K562 (cell line): ENCODE results near the gene FAM89B. TPM values are rescaled to one million over a fixed set of nuclear protein-coding genes. Genes with fewer than 3 reads are reported as not detected.

Experiments used
- ATAC-seq: fragments of 200-7000 bp; cut with Tn5 transposase; 3 replicates; pipeline ENCODE4 v1.9.1; 2020; ENCODE audit warnings: moderate library complexity
- BruUV-seq: library from RNA; stranded (reverse); fragments of 400-500 nt; replicated peaks from 2 replicates; lab custom pipeline; 2021; lab: Mats Ljungman, UMichigan
- CTCF ChIA-PET: fragments of 300-600 bp; formaldehyde crosslinking; extraction: SDS; loops from one replicate; lab custom pipeline; 2021; ENCODE audit warnings: low intra/inter-chr PET ratio; lab: Yijun Ruan, JAX
- POLR2A ChIA-PET: fragments of 300-600, 350-650 bp; sonication (Branson Sonifier 250); formaldehyde crosslinking; extraction: SDS; loops from one replicate; lab custom pipeline; 2021; ENCODE audit warnings: antibody characterized with exemption, inconsistent platforms; lab: Yijun Ruan, JAX
- DNase-seq, 4 experiments: peaks; one replicate each; pipeline versions ENCODE4 v3.0.0 to v3.0.0-alpha.2; 2011 to 2018; ENCODE audit warnings: low spot score in 3 of 4, mixed read lengths in 3 of 4; ENCODE audit errors: extremely low read depth in 1 of 4
- FAIRE-seq: peaks from 2 replicates; lab custom pipeline; 2011; peaks lifted over from hg19 to GRCh38; lab: Jason Lieb, UNC
- H2AFZ ChIP-seq: 2 replicates; pipeline ENCODE4 v1.6.0; 2011; ENCODE audit warnings: low read depth, low read length, control low read depth, inconsistent platforms
- H3K27ac ChIP-seq: fragments of 200-600 bp; 3 replicates; pipeline ENCODE4 v1.8.0; 2011; ENCODE audit warnings: low read depth, mild to moderate bottlenecking, control low read depth, inconsistent platforms, low read length, moderate library complexity, mixed read lengths; ENCODE audit errors: extremely low read depth
- H3K27me3 ChIP-seq, 2 experiments: fragments of 300-600 bp in 1 of 2; 2 replicates in 1 of 2; 3 replicates in 1 of 2; pipeline versions ENCODE4 v1.6.0 to v1.8.0; 2011; ENCODE audit warnings: inconsistent platforms in 2 of 2, low read length in 2 of 2, mild to moderate bottlenecking in 1 of 2, mixed read lengths in 1 of 2, moderate library complexity in 1 of 2; ENCODE audit not compliant: control insufficient read depth in 2 of 2, insufficient read depth in 2 of 2
- H3K36me3 ChIP-seq: fragments of 300-600 bp; 3 replicates; pipeline ENCODE4 v1.8.0; 2011; ENCODE audit warnings: mild to moderate bottlenecking, low read length, inconsistent platforms; ENCODE audit not compliant: control insufficient read depth, insufficient read depth
- H3K4me1 ChIP-seq, 2 experiments: fragments of 200-600 bp in 1 of 2; replicated peaks in 1 of 2; 2 replicates in 1 of 2; 3 replicates in 1 of 2; pipeline versions ENCODE4 v1.5.1 to v1.8.0; 2011; ENCODE audit warnings: inconsistent platforms in 2 of 2, low read length in 2 of 2, mild to moderate bottlenecking in 1 of 2, mixed read lengths in 1 of 2, moderate library complexity in 1 of 2; ENCODE audit not compliant: control insufficient read depth in 2 of 2, insufficient read depth in 2 of 2
- H3K4me2 ChIP-seq: 2 replicates; pipeline ENCODE4 v1.6.1; 2011; ENCODE audit warnings: low read length, control low read depth, inconsistent platforms, mixed read lengths; ENCODE audit not compliant: insufficient read depth
- H3K4me3 ChIP-seq: fragments of 200-600 bp; sonication (generic), shearing (Covaris generic); 2 replicates; pipeline ENCODE4 v1.5.1; 2016; ENCODE audit warnings: control low read depth, inconsistent platforms
- H3K79me2 ChIP-seq: fragments of 200-600 bp; 3 replicates; pipeline ENCODE4 v1.8.0; 2011; ENCODE audit warnings: low read length, inconsistent platforms; ENCODE audit not compliant: control insufficient read depth, insufficient read depth
- H3K9ac ChIP-seq, 2 experiments: 2 replicates each; pipeline versions ENCODE4 v1.6.0 to v1.6.1; 2011; ENCODE audit warnings: low read depth in 2 of 2, low read length in 2 of 2, control low read depth in 1 of 2, inconsistent platforms in 1 of 2, mild to moderate bottlenecking in 1 of 2, mixed read lengths in 1 of 2; ENCODE audit not compliant: insufficient read depth in 1 of 2
- H3K9me1 ChIP-seq: one replicate; pipeline ENCODE4 v1.6.0; 2011; ENCODE audit warnings: inconsistent platforms, mild to moderate bottlenecking, low read length, moderate library complexity; ENCODE audit not compliant: control insufficient read depth, insufficient read depth
- H3K9me3 ChIP-seq: replicated peaks from 2 replicates; pipeline ENCODE4 v1.5.1; 2011; ENCODE audit warnings: low read depth, low read length, inconsistent platforms; ENCODE audit not compliant: control insufficient read depth, insufficient read depth
- H4K20me1 ChIP-seq: replicated peaks from 2 replicates; pipeline ENCODE4 v1.6.1; 2011; ENCODE audit warnings: low read length, inconsistent platforms, mixed read lengths; ENCODE audit not compliant: control insufficient read depth, insufficient read depth
- FOS ChIP-seq: IDR thresholded peaks from 3 replicates; pipeline ENCODE4 v1.6.1; 2011; ENCODE audit not compliant: insufficient read length; ENCODE audit errors: extremely low read depth
- JUND ChIP-seq, 2 experiments: IDR thresholded peaks; 2 replicates in 1 of 2; 3 replicates in 1 of 2; pipeline ENCODE4 v1.6.1; 2011; ENCODE audit warnings: borderline replicate concordance in 2 of 2, low read depth in 2 of 2, low read length in 2 of 2, improper control_type of control experiment in 1 of 2, missing biosample characterization in 1 of 2, missing genetic modification characterization in 1 of 2, missing genetic modification reagents in 1 of 2
- MAZ ChIP-seq, 2 experiments: fragments of 450-650 bp in 1 of 2; sonication (generic) in 1 of 2; formaldehyde crosslinking; IDR thresholded peaks in 1 of 2; conservative IDR thresholded peaks in 1 of 2; 2 replicates each; pipeline versions ENCODE4 v1.4.0 to v1.5.0; 2020; ENCODE audit warnings: mild to moderate bottlenecking in 1 of 2, missing genetic modification reagents in 1 of 2
- NCOA1 ChIP-seq: fragments of 450-650 bp; IDR thresholded peaks from 2 replicates; pipeline ENCODE4 v1.6.1; 2016; ENCODE audit warnings: low read depth
- NR4A1 ChIP-seq, 2 experiments: fragments of 250-450 bp in 1 of 2; fragments of 450-650 bp in 1 of 2; sonication (Bioruptor Pico) in 1 of 2; IDR thresholded peaks; 2 replicates each; pipeline versions ENCODE4 v1.4.0 to v1.6.1; 2016 to 2020; ENCODE audit warnings: mild to moderate bottlenecking in 2 of 2, missing compliant biosample characterization in 1 of 2, missing genetic modification characterization in 1 of 2, moderate library complexity in 1 of 2
- SETDB1 ChIP-seq: IDR thresholded peaks from one replicate; pipeline ENCODE4 v1.6.1; 2012; ENCODE audit warnings: low read length, control low read depth, inconsistent platforms
- TCF7L2 ChIP-seq: fragments of 150-350 bp; IDR thresholded peaks from 2 replicates; pipeline ENCODE4 v1.6.1; 2016; ENCODE audit warnings: low read depth, mild to moderate bottlenecking, low read length, moderate library complexity
- ZKSCAN3 ChIP-seq: fragments of 250-450 bp; sonication (Bioruptor Pico); IDR thresholded peaks from 2 replicates; pipeline ENCODE4 v1.4.0; 2020
- ZNF165 ChIP-seq: fragments of 250-450 bp; sonication (Bioruptor Pico); IDR thresholded peaks from 2 replicates; pipeline ENCODE4 v1.4.0; 2020; ENCODE audit warnings: borderline replicate concordance
- ZNF444 ChIP-seq: fragments of 250-450 bp; sonication (Bioruptor Pico); IDR thresholded peaks from 2 replicates; pipeline ENCODE4 v1.4.0; 2020; ENCODE audit warnings: mild to moderate bottlenecking, moderate library complexity
- WGBS: fragments of 100-300 bp; shearing (Covaris generic); methylation state at CpG from one replicate; pipeline ENCODE4 v1.1.6; 2016; ENCODE audit warnings: low coverage, mixed read lengths; ENCODE audit not compliant: insufficient coverage; ENCODE audit errors: missing lambda C conversion rate; 5-methylcytosine and 5-hydroxymethylcytosine counted together
- in situ Hi-C: fragments of 300-500 bp; cut with MboI; formaldehyde crosslinking; loops from 4 replicates; pipeline ENCODE4 v1.15.0; 2018; ENCODE audit warnings: inconsistent platforms, mixed read lengths
- intact Hi-C: fragments of 100-400 bp; cut with micrococcal nuclease; formaldehyde crosslinking; loops from 2 replicates; pipeline ENCODE4 v1.14.2; 2022
- polyA plus RNA-seq, 8 experiments: library from polyadenylated mRNA; depleted of rRNA in 4 of 8; stranded (reverse) in 5 of 8; unstranded in 3 of 8; fragments of >200 nt; fragmentation: Nextera tagmentation in 2 of 8; fragmentation: Illumina TruSeq in 1 of 8; extraction: Ambion mirVana in 2 of 8; extraction: Trizol in 1 of 8; gene quantifications; 2 replicates each; pipeline versions ENCODE4 v1.2.1 to v1.2.3, GENCODE V29; 2011 to 2014; ENCODE audit warnings: inconsistent platforms in 1 of 8, missing spikeins in 1 of 8
- total RNA-seq, 7 experiments: library from RNA; depleted of rRNA in 6 of 7; stranded (reverse); fragments of >200 nt in 6 of 7; fragmentation: Illumina TruSeq in 2 of 7; extraction: Trizol in 2 of 7; gene quantifications; 2 replicates each; pipeline versions ENCODE4 v1.2.1 to v1.2.3, GENCODE V29; 2011 to 2021; ENCODE audit warnings: low replicate concordance in 1 of 7
- TF ChIP-seq, protein P1 (sequence below), 2 experiments: IDR thresholded peaks; 2 replicates each; pipeline ENCODE4 v1.6.1; 2011; ENCODE audit warnings: borderline replicate concordance in 1 of 2, control low read depth in 1 of 2, low read depth in 1 of 2, low read length in 1 of 2, mild to moderate bottlenecking in 1 of 2, mixed read lengths in 1 of 2, moderate library complexity in 1 of 2; ENCODE audit not compliant: insufficient read depth in 1 of 2, insufficient read length in 1 of 2, poor library complexity in 1 of 2, severe bottlenecking in 1 of 2; ENCODE audit errors: extremely low read depth in 1 of 2
- TF ChIP-seq, protein P2 (sequence below): fragments of 450-650 bp; formaldehyde crosslinking; conservative IDR thresholded peaks from 2 replicates; pipeline ENCODE4 v1.4.0; 2022; ENCODE audit warnings: mild to moderate bottlenecking, missing genetic modification characterization
- TF ChIP-seq, protein P3 (sequence below): fragments of 250-450 bp; sonication (Bioruptor Pico); IDR thresholded peaks from 2 replicates; pipeline ENCODE4 v1.4.0; 2020; ENCODE audit warnings: mild to moderate bottlenecking, moderate library complexity
- TF ChIP-seq, protein P4 (sequence below): fragments of 450-650 bp; IDR thresholded peaks from 2 replicates; pipeline ENCODE4 v1.6.1; 2018; ENCODE audit warnings: mild to moderate bottlenecking, low read depth; ENCODE audit not compliant: partially characterized antibody

The FAM89B gene
- total and polyA plus RNA-seq, 9 of the 15 experiments (the other 6 are each of a cell fraction or from before 2014, with no cell fraction given) = 0.32 to 27.6 (median 11.9) TPM

DNA sequence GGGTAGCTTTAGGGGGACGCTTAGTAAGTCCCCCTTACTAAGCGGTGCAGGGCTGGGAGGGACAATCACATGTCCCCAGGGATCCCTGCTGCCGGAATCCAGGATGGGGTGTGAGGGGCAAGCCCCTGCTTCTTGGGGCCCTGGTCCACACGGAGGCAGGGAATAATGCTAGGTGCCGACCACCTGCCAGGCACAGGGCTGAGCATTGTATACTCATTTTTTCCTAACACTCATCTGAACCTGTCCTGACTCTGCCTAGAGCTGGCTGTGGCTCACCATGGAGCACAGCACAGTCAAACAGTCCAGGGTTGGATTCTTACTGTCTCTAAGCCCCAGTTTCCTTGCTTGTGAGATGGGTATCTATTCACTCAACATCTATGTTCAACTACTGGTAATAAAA lies 12.8 kb upstream of the FAM89B start:
- intact Hi-C loops = no loop called here
- TF ChIP-seq, protein P1, sequence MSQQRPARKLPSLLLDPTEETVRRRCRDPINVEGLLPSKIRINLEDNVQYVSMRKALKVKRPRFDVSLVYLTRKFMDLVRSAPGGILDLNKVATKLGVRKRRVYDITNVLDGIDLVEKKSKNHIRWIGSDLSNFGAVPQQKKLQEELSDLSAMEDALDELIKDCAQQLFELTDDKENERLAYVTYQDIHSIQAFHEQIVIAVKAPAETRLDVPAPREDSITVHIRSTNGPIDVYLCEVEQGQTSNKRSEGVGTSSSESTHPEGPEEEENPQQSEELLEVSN (IDR thresholded peaks at IDR 0.05; ENCODE audit: borderline replicate concordance in 1 of 2, extremely low read depth in 1 of 2, insufficient read depth in 1 of 2, insufficient read length in 1 of 2, low read depth in 1 of 2, low read length in 1 of 2, poor library complexity in 1 of 2, severe bottlenecking in 1 of 2) = no peak
- TF ChIP-seq JUND (IDR thresholded peaks at IDR 0.05; ENCODE audit: borderline replicate concordance, low read depth, low read length) (no peak), JUND (tag; IDR thresholded peaks at IDR 0.05; ENCODE audit: borderline replicate concordance, low read depth, low read length) (no peak), SETDB1 (no peak), ZKSCAN3 (CRISPR knock-in tag) (no peak), ZNF165 (no peak), NR4A1 (CRISPR knock-in tag; IDR thresholded peaks at IDR 0.05) (no peak), NR4A1 (tag; IDR thresholded peaks at IDR 0.05) (no peak), MAZ (CRISPR knock-in tag; conservative IDR thresholded peaks at IDR 0.05 in 1 of 2, IDR thresholded peaks at IDR 0.05 in 1 of 2) (no peak), FOS (no peak), NCOA1 (no peak), TCF7L2 (no peak), ZNF444 (CRISPR knock-in tag) (no peak)
- TF ChIP-seq, protein P2, sequence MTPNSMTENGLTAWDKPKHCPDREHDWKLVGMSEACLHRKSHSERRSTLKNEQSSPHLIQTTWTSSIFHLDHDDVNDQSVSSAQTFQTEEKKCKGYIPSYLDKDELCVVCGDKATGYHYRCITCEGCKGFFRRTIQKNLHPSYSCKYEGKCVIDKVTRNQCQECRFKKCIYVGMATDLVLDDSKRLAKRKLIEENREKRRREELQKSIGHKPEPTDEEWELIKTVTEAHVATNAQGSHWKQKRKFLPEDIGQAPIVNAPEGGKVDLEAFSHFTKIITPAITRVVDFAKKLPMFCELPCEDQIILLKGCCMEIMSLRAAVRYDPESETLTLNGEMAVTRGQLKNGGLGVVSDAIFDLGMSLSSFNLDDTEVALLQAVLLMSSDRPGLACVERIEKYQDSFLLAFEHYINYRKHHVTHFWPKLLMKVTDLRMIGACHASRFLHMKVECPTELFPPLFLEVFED = no peak
- TF ChIP-seq, protein P3, sequence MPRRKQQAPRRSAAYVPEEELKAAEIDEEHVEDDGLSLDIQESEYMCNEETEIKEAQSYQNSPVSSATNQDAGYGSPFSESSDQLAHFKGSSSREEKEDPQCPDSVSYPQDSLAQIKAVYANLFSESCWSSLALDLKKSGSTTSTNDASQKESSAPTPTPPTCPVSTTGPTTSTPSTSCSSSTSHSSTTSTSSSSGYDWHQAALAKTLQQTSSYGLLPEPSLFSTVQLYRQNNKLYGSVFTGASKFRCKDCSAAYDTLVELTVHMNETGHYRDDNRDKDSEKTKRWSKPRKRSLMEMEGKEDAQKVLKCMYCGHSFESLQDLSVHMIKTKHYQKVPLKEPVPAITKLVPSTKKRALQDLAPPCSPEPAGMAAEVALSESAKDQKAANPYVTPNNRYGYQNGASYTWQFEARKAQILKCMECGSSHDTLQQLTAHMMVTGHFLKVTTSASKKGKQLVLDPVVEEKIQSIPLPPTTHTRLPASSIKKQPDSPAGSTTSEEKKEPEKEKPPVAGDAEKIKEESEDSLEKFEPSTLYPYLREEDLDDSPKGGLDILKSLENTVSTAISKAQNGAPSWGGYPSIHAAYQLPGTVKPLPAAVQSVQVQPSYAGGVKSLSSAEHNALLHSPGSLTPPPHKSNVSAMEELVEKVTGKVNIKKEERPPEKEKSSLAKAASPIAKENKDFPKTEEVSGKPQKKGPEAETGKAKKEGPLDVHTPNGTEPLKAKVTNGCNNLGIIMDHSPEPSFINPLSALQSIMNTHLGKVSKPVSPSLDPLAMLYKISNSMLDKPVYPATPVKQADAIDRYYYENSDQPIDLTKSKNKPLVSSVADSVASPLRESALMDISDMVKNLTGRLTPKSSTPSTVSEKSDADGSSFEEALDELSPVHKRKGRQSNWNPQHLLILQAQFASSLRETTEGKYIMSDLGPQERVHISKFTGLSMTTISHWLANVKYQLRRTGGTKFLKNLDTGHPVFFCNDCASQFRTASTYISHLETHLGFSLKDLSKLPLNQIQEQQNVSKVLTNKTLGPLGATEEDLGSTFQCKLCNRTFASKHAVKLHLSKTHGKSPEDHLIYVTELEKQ (CRISPR knock-in tag) = no peak
- TF ChIP-seq, protein P4, sequence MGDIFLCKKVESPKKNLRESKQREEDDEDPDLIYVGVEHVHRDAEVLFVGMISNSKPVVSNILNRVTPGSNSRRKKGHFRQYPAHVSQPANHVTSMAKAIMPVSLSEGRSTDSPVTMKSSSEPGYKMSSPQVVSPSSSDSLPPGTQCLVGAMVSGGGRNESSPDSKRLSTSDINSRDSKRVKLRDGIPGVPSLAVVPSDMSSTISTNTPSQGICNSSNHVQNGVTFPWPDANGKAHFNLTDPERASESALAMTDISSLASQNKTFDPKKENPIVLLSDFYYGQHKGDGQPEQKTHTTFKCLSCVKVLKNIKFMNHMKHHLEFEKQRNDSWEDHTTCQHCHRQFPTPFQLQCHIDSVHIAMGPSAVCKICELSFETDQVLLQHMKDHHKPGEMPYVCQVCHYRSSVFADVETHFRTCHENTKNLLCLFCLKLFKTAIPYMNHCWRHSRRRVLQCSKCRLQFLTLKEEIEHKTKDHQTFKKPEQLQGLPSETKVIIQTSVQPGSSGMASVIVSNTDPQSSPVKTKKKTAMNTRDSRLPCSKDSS = no peak

More for the DNA sequence above, 12.8 kb upstream of the FAM89B start:
- Histone ChIP-seq H3K9me1 (no peaks in the 10 kb centered on the region), H3K79me2 (no peaks in the 10 kb centered on the region), H3K27me3 (no peaks in the 10 kb centered on the region), H3K36me3 (no peaks in the 10 kb centered on the region), H3K4me1 (peaks cover 44 to 69% of the 10 kb centered on the region in 2 experiments), H3K9me3 (no peaks in the 10 kb centered on the region), H3K9ac (peak overlapping the region in 1 of 2 experiments; percentile 82; a peak in 2 of 4 replicates), H3K4me2 (no peak overlapping the region), H4K20me1 (no peaks in the 10 kb centered on the region), H2AFZ (no peak overlapping the region), H3K27ac (no peak overlapping the region), H3K4me3 (no peak overlapping the region)
- no peak for DNase-seq
- BruUV-seq = no TSS peak
- in situ Hi-C loops = no loop called here
- no peak for ATAC-seq
- CTCF ChIA-PET = no interaction called here
- FAIRE-seq = peak; percentile 15
- WGBS = 72% methylated on average over 3 of the region's 5 CpGs
- POLR2A ChIA-PET = interaction anchor here (0.6 to 3.6 kb wide), 5 partner anchors 12 to 60 kb away, joined by 3 to 22 read pairs (median 8); partner anchors contain the start of genes FAM89B, MALAT1 and ZNRD2
